Mesendoderm (in vitro differentiated cells): ENCODE data around the gene PIP5K1B. TPM values are rescaled to one million over a fixed set of nuclear protein-coding genes. Genes with fewer than 3 reads are reported as not detected.

Source experiments
- DNase-seq: peaks from one replicate; pipeline ENCODE4 v3.0.0; 2013
- H2AK5ac ChIP-seq: 2 replicates; pipeline ENCODE4 v1.6.1; 2013; ENCODE audit warnings: low read length, inconsistent platforms
- H2BK120ac ChIP-seq: 2 replicates; pipeline ENCODE4 v1.6.1; 2013; ENCODE audit warnings: low read depth, mild to moderate bottlenecking, low read length, moderate library complexity, mixed read lengths
- H2BK15ac ChIP-seq: replicated peaks from 2 replicates; pipeline ENCODE4 v1.6.1; 2013; ENCODE audit warnings: low read depth, mild to moderate bottlenecking, moderate library complexity
- H2BK5ac ChIP-seq: 2 replicates; pipeline ENCODE4 v1.6.1; 2013; ENCODE audit warnings: low read length, inconsistent platforms
- H3K18ac ChIP-seq: 2 replicates; pipeline ENCODE4 v1.6.1; 2013; ENCODE audit warnings: mild to moderate bottlenecking, low read length, mixed read lengths
- H3K23ac ChIP-seq: one replicate; pipeline ENCODE4 v1.6.1; 2013; ENCODE audit warnings: low read length
- H3K27ac ChIP-seq: 2 replicates; pipeline ENCODE4 v1.5.1; 2013; ENCODE audit warnings: low read depth, mild to moderate bottlenecking, inconsistent platforms, low read length, moderate library complexity
- H3K27me3 ChIP-seq: 2 replicates; pipeline ENCODE4 v1.6.1; 2013; ENCODE audit warnings: low read length, control low read depth, mild to moderate bottlenecking, inconsistent platforms; ENCODE audit not compliant: insufficient read depth, poor library complexity
- H3K36me3 ChIP-seq: 2 replicates; pipeline ENCODE4 v1.6.1; 2013; ENCODE audit warnings: low read length, inconsistent platforms; ENCODE audit not compliant: control insufficient read depth, insufficient read depth
- H3K4ac ChIP-seq: one replicate; pipeline ENCODE4 v1.6.1; 2013; ENCODE audit warnings: low read depth, mild to moderate bottlenecking, low read length, moderate library complexity
- H3K4me1 ChIP-seq: 2 replicates; pipeline ENCODE4 v1.6.1; 2013; ENCODE audit warnings: low read depth, low read length, inconsistent platforms; ENCODE audit not compliant: control insufficient read depth
- H3K4me2 ChIP-seq: 2 replicates; pipeline ENCODE4 v1.6.1; 2013; ENCODE audit warnings: low read length
- H3K4me3 ChIP-seq: 2 replicates; pipeline ENCODE4 v1.5.1; 2013; ENCODE audit warnings: mild to moderate bottlenecking, low read length
- H3K56ac ChIP-seq: one replicate; pipeline ENCODE4 v1.6.1; 2013; ENCODE audit warnings: low read length
- H3K79me1 ChIP-seq: 2 replicates; pipeline ENCODE4 v1.6.1; 2013; ENCODE audit warnings: low read length, inconsistent platforms
- H3K79me2 ChIP-seq: 2 replicates; pipeline ENCODE4 v1.6.1; 2013; ENCODE audit warnings: mild to moderate bottlenecking, low read length; ENCODE audit not compliant: control insufficient read depth, insufficient read depth
- H3K9ac ChIP-seq: 2 replicates; pipeline ENCODE4 v1.6.1; 2013; ENCODE audit warnings: low read length, inconsistent platforms
- H4K5ac ChIP-seq: one replicate; pipeline ENCODE4 v1.6.1; 2013; ENCODE audit warnings: low read length
- H4K8ac ChIP-seq: one replicate; pipeline ENCODE4 v1.6.1; 2013; ENCODE audit warnings: low read depth, mild to moderate bottlenecking, control low read depth, low read length, moderate library complexity
- WGBS: extraction: QIAGEN DNeasy Blood & Tissue Kit; methylation state at CpG from one replicate; pipeline ENCODE4 v1.1.7; 2013; ENCODE audit warnings: low lambda C conversion rate, missing lambda C conversion rate; ENCODE audit not compliant: insufficient coverage; ENCODE audit errors: extremely low coverage; 5-methylcytosine and 5-hydroxymethylcytosine counted together
- small RNA-seq: library from polyadenylated mRNA; stranded (forward); fragments of <200 nt; extraction: miRNeasy Mini kit (QIAGEN cat#:217004); gene quantifications from one replicate; pipeline ENCODE3, GENCODE V24; 2013; ENCODE audit not compliant: insufficient read depth

The PIP5K1B gene

GRCh38 chr9:69058101-69058500 is 353.1 kb downstream of the PIP5K1B start:
- Histone ChIP-seq H2BK15ac (no peak overlapping the region), H3K4me3 (no peak overlapping the region), H3K79me1 (no peaks in the 10 kb centered on the region), H3K9ac (no peak overlapping the region), H3K36me3 (peaks cover 3% of the 10 kb centered on the region), H3K23ac (no peak overlapping the region), H2BK120ac (no peak overlapping the region), H3K56ac (no peak overlapping the region), H3K4me1 (no peaks in the 10 kb centered on the region), H2BK5ac (no peak overlapping the region), H2AK5ac (no peak overlapping the region), H3K4ac (no peak overlapping the region), H3K27me3 (no peaks in the 10 kb centered on the region), H4K8ac (no peak overlapping the region), H3K4me2 (no peak overlapping the region), H3K27ac (no peak overlapping the region), H3K79me2 (no peaks in the 10 kb centered on the region), H4K5ac (no peak overlapping the region), H3K18ac (no peak overlapping the region)
- no peak for DNase-seq
- no CpG with 5 or more reads among the region's 2 CpGs for WGBS

Small RNAs within 50 kb of the gene (small RNA-seq; reads per million reads assigned to genes)
- gene RNU6-820P: not detected
